GM18526 (cell line): ENCODE results near the gene GLP2R.

Source experiments
- POLR2A ChIP-seq: IDR thresholded peaks from 3 replicates; pipeline ENCODE4 v1.6.1; 2011; ENCODE audit not compliant: insufficient read length; ENCODE audit errors: extremely low read depth

Gene GLP2R

GRCh38 chr17:9809409-9809808 is 16.3 kb upstream of the GLP2R start:
- no peak for TF ChIP-seq POLR2A

GRCh38 chr17:9810100-9810949 is 15.4 kb upstream of the GLP2R start:
- TF ChIP-seq POLR2A: no peak

- TF ChIP-seq POLR2A: no peak
These were observed 14.6 kb upstream of the GLP2R start for GRCh38 chr17:9811086-9811485.

- TF ChIP-seq POLR2A: no peak
These were observed 14.2 kb upstream of the GLP2R start for GRCh38 chr17:9811537-9811936.

GRCh38 chr17:9813166-9813565 is 12.6 kb upstream of the GLP2R start:
- no peak for TF ChIP-seq POLR2A

GRCh38 chr17:9814337-9814945 is 11.3 kb upstream of the GLP2R start:
- no peak for TF ChIP-seq POLR2A

- TF ChIP-seq POLR2A: no peak
These were observed 9.3 kb upstream of the GLP2R start for GRCh38 chr17:9816472-9816871.

GRCh38 chr17:9817086-9817485 is 8.6 kb upstream of the GLP2R start:
- no peak for TF ChIP-seq POLR2A

- TF ChIP-seq POLR2A: no peak
These were observed 7.0 kb upstream of the GLP2R start for GRCh38 chr17:9818760-9819159.

GRCh38 chr17:9820448-9820847 is 5.3 kb upstream of the GLP2R start:
- TF ChIP-seq POLR2A: no peak

- TF ChIP-seq POLR2A: no peak
These were observed 3.8 kb upstream of the GLP2R start, which contains the start of gene GSG1L2 for GRCh38 chr17:9821921-9822320. TSS of gene GSG1L2 (minus strand) at chr17:9822079. CDS start at chr17:9822071, 8 bp downstream.

- no peak for TF ChIP-seq POLR2A
These were observed 1.6 kb upstream of the GLP2R start for GRCh38 chr17:9824094-9824493.

GRCh38 chr17:9824797-9825338 is 856 bp upstream of the GLP2R start:
- TF ChIP-seq POLR2A: no peak

- no peak for TF ChIP-seq POLR2A
These were observed 2.9 kb downstream of the GLP2R start for GRCh38 chr17:9828296-9829295.

- TF ChIP-seq POLR2A: no peak
These were observed 3.6 kb downstream of the GLP2R start for GRCh38 chr17:9829343-9829742.
